Effector memory CD8-positive, alpha-beta T cell (primary cell): ENCODE measurements around the gene SLC25A34.

Experiments
- ATAC-seq: fragments of 150-1000 bp; cut with Tn5 transposase; replicated peaks from 2 replicates; pipeline ENCODE4 v1.10.0; 2021; ENCODE audit warnings: mild to moderate bottlenecking, moderate library complexity
- DNase-seq, 3 experiments: peaks; one replicate each; pipeline ENCODE4 v3.0.0; 2021
- H3K27ac Mint-ChIP-seq, 2 donors: one replicate each; pipeline ENCODE4 v1.8.0; 2022; ENCODE audit warnings: mild to moderate bottlenecking in 2 of 2, mixed read lengths in 2 of 2, moderate library complexity in 2 of 2
- H3K27me3 Mint-ChIP-seq, 2 donors: one replicate each; pipeline ENCODE4 v1.8.0; 2022; ENCODE audit warnings: mixed read lengths in 2 of 2
- H3K36me3 Mint-ChIP-seq: one replicate; pipeline ENCODE4 v1.8.0; 2022; ENCODE audit warnings: mild to moderate bottlenecking, moderate library complexity, mixed read lengths; ENCODE audit not compliant: insufficient read depth
- H3K4me1 Mint-ChIP-seq, 2 donors: one replicate each; pipeline ENCODE4 v1.8.0; 2022; ENCODE audit warnings: low read depth in 2 of 2, mixed read lengths in 2 of 2
- H3K4me3 Mint-ChIP-seq, 2 donors: one replicate each; pipeline ENCODE4 v1.8.0; 2022; ENCODE audit warnings: mild to moderate bottlenecking in 2 of 2, mixed read lengths in 2 of 2, moderate library complexity in 2 of 2
- H3K9me3 Mint-ChIP-seq, 2 donors: one replicate each; pipeline ENCODE4 v1.8.0; 2022; ENCODE audit warnings: mixed read lengths in 2 of 2

SLC25A34 gene

GRCh38 chr1:15740924-15741850 lies 5.1 kb downstream of the SLC25A34 start:
- Mint-ChIP-seq H3K4me1 (peaks cover 5 to 7% of the 10 kb centered on the region in 2 donors), H3K4me3 (no peak overlapping the region), H3K9me3 (no peaks in the 10 kb centered on the region), H3K27ac (peak overlapping the region in 1 of 2 donors; percentile 72), H3K36me3 (peaks cover 5% of the 10 kb centered on the region), H3K27me3 (peaks cover 0 to 8% of the 10 kb centered on the region in 2 donors)
- ATAC-seq (peak; percentile 88), DNase-seq (peak; percentile 38 to 52 (median 47))

- DNase-seq (no peak), ATAC-seq (no peak)
- Mint-ChIP-seq H3K9me3 (no peaks in the 10 kb centered on the region), H3K4me1 (peaks cover 5 to 7% of the 10 kb centered on the region in 2 donors), H3K36me3 (peaks cover 3% of the 10 kb centered on the region), H3K27me3 (peaks cover 0 to 8% of the 10 kb centered on the region in 2 donors), H3K27ac (peak within 1 kb of the TSS in 1 of 2 donors; percentile 72), H3K4me3 (no peak within 1 kb of the TSS)
Observed at GRCh38 chr1:15742339-15742801, 6.3 kb downstream of the SLC25A34 start, which contains the start of gene TMEM82. TMEM82 (plus strand) TSS chr1:15742499; CDS start chr1:15742560, 61 bp downstream.

- Mint-ChIP-seq H3K4me1 (peaks cover 5 to 7% of the 10 kb centered on the region in 2 donors), H3K27me3 (peaks cover 5 to 8% of the 10 kb centered on the region in 2 donors), H3K9me3 (no peaks in the 10 kb centered on the region), H3K36me3 (peaks cover 3% of the 10 kb centered on the region), H3K4me3 (no peak overlapping the region), H3K27ac (no peak overlapping the region)
- no peak for DNase-seq
- ATAC-seq: no peak
Observed at GRCh38 chr1:15744122-15744679, 8.1 kb downstream of the SLC25A34 start.

- Mint-ChIP-seq H3K27me3 (peaks cover 13 to 17% of the 10 kb centered on the region in 2 donors), H3K4me1 (no peaks in the 10 kb centered on the region), H3K27ac (no peak overlapping the region), H3K36me3 (no peaks in the 10 kb centered on the region), H3K9me3 (no peaks in the 10 kb centered on the region), H3K4me3 (no peak overlapping the region)
- DNase-seq: no peak
- ATAC-seq: no peak
Observed at GRCh38 chr1:15747378-15747777, 11.3 kb downstream of the SLC25A34 start.

GRCh38 chr1:15748264-15748663 lies 12.2 kb downstream of the SLC25A34 start:
- H3K27ac Mint-ChIP-seq: no peak overlapping the region
- no peaks in the 10 kb centered on the region for H3K9me3 Mint-ChIP-seq
- ATAC-seq (no peak), DNase-seq (no peak)
- H3K4me1 Mint-ChIP-seq: no peaks in the 10 kb centered on the region
- no peak overlapping the region for H3K4me3 Mint-ChIP-seq
- H3K27me3 Mint-ChIP-seq: peaks cover 17% of the 10 kb centered on the region in 2 donors
- no peaks in the 10 kb centered on the region for H3K36me3 Mint-ChIP-seq

GRCh38 chr1:15748690-15749398 lies 12.8 kb downstream of the SLC25A34 start:
- Mint-ChIP-seq H3K36me3 (no peaks in the 10 kb centered on the region), H3K4me3 (no peak overlapping the region), H3K27me3 (peaks cover 17 to 22% of the 10 kb centered on the region in 2 donors), H3K9me3 (no peaks in the 10 kb centered on the region), H3K4me1 (no peaks in the 10 kb centered on the region), H3K27ac (no peak overlapping the region)
- no peak for ATAC-seq
- DNase-seq: no peak

- no peaks in the 10 kb centered on the region for H3K9me3 Mint-ChIP-seq
- ATAC-seq (no peak), DNase-seq (no peak)
- H3K4me1 Mint-ChIP-seq: no peaks in the 10 kb centered on the region
- H3K4me3 Mint-ChIP-seq: no peak overlapping the region
- H3K27me3 Mint-ChIP-seq: peaks cover 17 to 24% of the 10 kb centered on the region in 2 donors
- no peaks in the 10 kb centered on the region for H3K36me3 Mint-ChIP-seq
- H3K27ac Mint-ChIP-seq: no peak overlapping the region
Observed at GRCh38 chr1:15749399-15750291, 13.6 kb downstream of the SLC25A34 start.

GRCh38 chr1:15750924-15751323 lies 14.9 kb downstream of the SLC25A34 start:
- H3K27ac Mint-ChIP-seq: no peak overlapping the region
- H3K4me1 Mint-ChIP-seq: peaks cover 0 to 2% of the 10 kb centered on the region in 2 donors
- no peak overlapping the region for H3K4me3 Mint-ChIP-seq
- no peaks in the 10 kb centered on the region for H3K36me3 Mint-ChIP-seq
- no peaks in the 10 kb centered on the region for H3K9me3 Mint-ChIP-seq
- ATAC-seq (no peak), DNase-seq (no peak)
- peaks cover 21 to 34% of the 10 kb centered on the region in 2 donors for H3K27me3 Mint-ChIP-seq

- ATAC-seq: no peak
- Mint-ChIP-seq H3K4me3 (no peak overlapping the region), H3K27ac (no peak overlapping the region)
Observed at GRCh38 chr1:15751717-15752116, 15.7 kb downstream of the SLC25A34 start.

GRCh38 chr1:15753776-15754175 lies 17.7 kb downstream of the SLC25A34 start:
- Mint-ChIP-seq H3K4me1 (peaks cover 0 to 13% of the 10 kb centered on the region in 2 donors), H3K36me3 (no peaks in the 10 kb centered on the region), H3K27me3 (peaks cover 38 to 59% of the 10 kb centered on the region in 2 donors), H3K9me3 (no peaks in the 10 kb centered on the region), H3K27ac (no peak overlapping the region), H3K4me3 (no peak overlapping the region)
- ATAC-seq (no peak), DNase-seq (no peak)

More at GRCh38 chr1:15751717-15752116, 15.7 kb downstream of the SLC25A34 start:
- Mint-ChIP-seq H3K36me3 (no peaks in the 10 kb centered on the region), H3K27me3 (peaks cover 28 to 42% of the 10 kb centered on the region in 2 donors), H3K9me3 (no peaks in the 10 kb centered on the region), H3K4me1 (peaks cover 0 to 6% of the 10 kb centered on the region in 2 donors)
- DNase-seq: no peak

- H3K4me1 Mint-ChIP-seq: peaks cover 0 to 15% of the 10 kb centered on the region in 2 donors
- H3K36me3 Mint-ChIP-seq: no peaks in the 10 kb centered on the region
- H3K27ac Mint-ChIP-seq: no peak overlapping the region
- ATAC-seq (no peak), DNase-seq (no peak)
- peaks cover 46 to 70% of the 10 kb centered on the region in 2 donors for H3K27me3 Mint-ChIP-seq
- no peak overlapping the region for H3K4me3 Mint-ChIP-seq
- no peaks in the 10 kb centered on the region for H3K9me3 Mint-ChIP-seq
Observed at GRCh38 chr1:15755021-15755645, 19.1 kb downstream of the SLC25A34 start.

- peaks cover 0 to 15% of the 10 kb centered on the region in 2 donors for H3K4me1 Mint-ChIP-seq
- ATAC-seq (no peak), DNase-seq (no peak)
- no peak overlapping the region for H3K27ac Mint-ChIP-seq
- H3K36me3 Mint-ChIP-seq: no peaks in the 10 kb centered on the region
- H3K27me3 Mint-ChIP-seq: peaks cover 49 to 75% of the 10 kb centered on the region in 2 donors
- no peak overlapping the region for H3K4me3 Mint-ChIP-seq
- H3K9me3 Mint-ChIP-seq: no peaks in the 10 kb centered on the region
Observed at GRCh38 chr1:15755646-15756040, 19.6 kb downstream of the SLC25A34 start.
